Measurements from ENCODE around the gene SULT1C3. TPM values are rescaled to one million over a fixed set of nuclear protein-coding genes. Genes with fewer than 3 reads are reported as not detected.

SULT1C3 gene
- polyA plus RNA-seq, 2 of the 4 experiments (the other 2 are of a cell fraction), result not detected

- TF ChIP-seq, protein P1, sequence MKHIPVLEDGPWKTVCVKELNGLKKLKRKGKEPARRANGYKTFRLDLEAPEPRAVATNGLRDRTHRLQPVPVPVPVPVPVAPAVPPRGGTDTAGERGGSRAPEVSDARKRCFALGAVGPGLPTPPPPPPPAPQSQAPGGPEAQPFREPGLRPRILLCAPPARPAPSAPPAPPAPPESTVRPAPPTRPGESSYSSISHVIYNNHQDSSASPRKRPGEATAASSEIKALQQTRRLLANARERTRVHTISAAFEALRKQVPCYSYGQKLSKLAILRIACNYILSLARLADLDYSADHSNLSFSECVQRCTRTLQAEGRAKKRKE (CRISPR knock-in tag; IDR thresholded peaks at IDR 0.05; ENCODE audit: low read depth), result no peak
- TF ChIP-seq E2F6 (IDR thresholded peaks at IDR 0.05; ENCODE audit: borderline replicate concordance, low read depth) (no peak), EHF (CRISPR knock-in tag; IDR thresholded peaks at IDR 0.05) (no peak), TFCP2L1 (CRISPR knock-in tag; IDR thresholded peaks at IDR 0.05) (no peak), CBX8 (IDR thresholded peaks at IDR 0.05) (no peak), TP53 (CRISPR knock-in tag; IDR thresholded peaks at IDR 0.05) (no peak), JUN (IDR thresholded peaks at IDR 0.05) (peak; percentile 59 to 71; a peak in 2 of 5 replicates), HMGXB4 (CRISPR knock-in tag; IDR thresholded peaks at IDR 0.05; ENCODE audit: borderline replicate concordance) (no peak)
Observed at GRCh38 chr2:108268001-108268400, 28.2 kb downstream of the SULT1C3 start (continued).

DNA sequence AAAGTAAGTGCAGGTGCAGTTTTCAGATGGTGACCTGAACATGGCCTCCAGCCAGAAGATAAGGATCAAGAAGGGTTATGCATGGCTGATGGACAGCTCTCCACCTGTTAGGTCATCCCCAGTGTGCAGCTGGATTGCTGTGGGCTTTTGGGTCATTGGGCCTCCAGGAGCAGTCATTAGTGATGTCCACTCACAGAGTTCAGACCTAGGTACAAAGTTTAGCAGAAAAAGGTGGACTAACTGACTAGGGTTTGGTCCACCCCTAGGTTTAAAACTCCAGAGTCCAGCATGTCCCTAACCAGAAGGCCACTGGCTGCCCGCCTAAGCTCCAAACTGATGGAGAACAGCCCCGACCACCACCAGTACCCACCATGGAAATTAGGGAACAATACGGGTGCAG is 30.6 kb downstream of the SULT1C3 start:
- FAIRE-seq (no peak), ATAC-seq (no peak), DNase-seq (ENCODE audit: low read depth in 1 of 2, low spot score in 1 of 2) (no peak)
- H3K27ac ChIP-seq, result peak overlapping the region; percentile 83 to 97
- peaks cover 63% of the 10 kb centered on the region for H3K4me1 ChIP-seq
- TF ChIP-seq RFX5 (IDR thresholded peaks at IDR 0.05) (no peak), MYC (IDR thresholded peaks at IDR 0.05; ENCODE audit: borderline replicate concordance, low read length) (no peak), TP53 (CRISPR knock-in tag; IDR thresholded peaks at IDR 0.05) (no peak), POLR2A (IDR thresholded peaks at IDR 0.05; ENCODE audit: low read length) (no peak), RNF2 (IDR thresholded peaks at IDR 0.05; ENCODE audit: borderline replicate concordance, low read depth) (no peak), EP300 (IDR thresholded peaks at IDR 0.05) (no peak), CEBPB (IDR thresholded peaks at IDR 0.05) (no peak), RARB (CRISPR knock-in tag; IDR thresholded peaks at IDR 0.05) (no peak), HOXB5 (CRISPR knock-in tag; IDR thresholded peaks at IDR 0.05) (no peak), E2F6 (IDR thresholded peaks at IDR 0.05; ENCODE audit: borderline replicate concordance, low read depth) (no peak), USF2 (IDR thresholded peaks at IDR 0.05) (no peak), EHF (CRISPR knock-in tag; IDR thresholded peaks at IDR 0.05) (no peak), NR3C1 (IDR thresholded peaks at IDR 0.05) (no peak), PBX3 (IDR thresholded peaks at IDR 0.05) (no peak)
- WGBS (ENCODE audit: missing lambda C conversion rate), result 96% methylated on average over 3 of the region's 3 CpGs
- no peak overlapping the region for H3K4me2 ChIP-seq
- ChIA-PET CTCF (no interaction called here), POLR2A (no interaction called here)
- no peaks in the 10 kb centered on the region for H3K9me3 ChIP-seq
- no peak overlapping the region for H3K4me3 ChIP-seq

Measured in A549 (cell line).